LNCAP (cell line): ENCODE measurements around the gene POLD1.

Experiments used
- CTCF ChIP-seq: fragments of 450-650 bp; IDR thresholded peaks from 2 replicates; pipeline ENCODE4 v1.5.1; 2017; ENCODE audit warnings: mild to moderate bottlenecking

The POLD1 gene

GRCh38 chr19:50461066-50461875 lies 77.1 kb downstream of the POLD1 start:
- peak; percentile 82 for TF ChIP-seq CTCF

GRCh38 chr19:50462970-50463369 lies 78.8 kb downstream of the POLD1 start:
- TF ChIP-seq CTCF: no peak

- TF ChIP-seq CTCF: no peak
These were observed 80.2 kb downstream of the POLD1 start for GRCh38 chr19:50464348-50464747.

- no peak for TF ChIP-seq CTCF
These were observed 80.9 kb downstream of the POLD1 start for GRCh38 chr19:50465000-50465399.

GRCh38 chr19:50465986-50466705 lies 82.0 kb downstream of the POLD1 start:
- TF ChIP-seq CTCF: no peak

GRCh38 chr19:50466706-50467039 lies 82.5 kb downstream of the POLD1 start:
- no peak for TF ChIP-seq CTCF

GRCh38 chr19:50467566-50467965 lies 83.4 kb downstream of the POLD1 start:
- no peak for TF ChIP-seq CTCF
